Upper lobe of right lung (tissue), 1 donor: ENCODE results near the gene KDM1A. TPM values are rescaled to one million over a fixed set of nuclear protein-coding genes. Genes with fewer than 3 reads are reported as not detected.

Source experiments
- ATAC-seq: fragments of 200-7000 bp; cut with Tn5 transposase; one replicate; pipeline ENCODE4 v1.9.1; 2020; ENCODE audit warnings: mild to moderate bottlenecking, moderate library complexity
- DNase-seq: peaks from one replicate; pipeline ENCODE4 v3.0.0-alpha.2; 2020
- H3K27ac ChIP-seq: fragments of 200-600 bp; one replicate; pipeline ENCODE4 v1.8.0; 2022
- H3K27me3 ChIP-seq: fragments of 200-600 bp; one replicate; pipeline ENCODE4 v1.8.0; 2022; ENCODE audit warnings: mild to moderate bottlenecking
- H3K36me3 ChIP-seq: fragments of 200-600 bp; one replicate; pipeline ENCODE4 v1.8.0; 2022
- H3K4me1 ChIP-seq: fragments of 200-600 bp; one replicate; pipeline ENCODE4 v1.8.0; 2022
- H3K4me3 ChIP-seq: fragments of 200-600 bp; one replicate; pipeline ENCODE4 v1.8.0; 2022; ENCODE audit warnings: mild to moderate bottlenecking
- H3K9me3 ChIP-seq: fragments of 200-600 bp; one replicate; pipeline ENCODE4 v1.8.0; 2022
- intact Hi-C: fragments of 100-400 bp; cut with DNase I; formaldehyde crosslinking; loops from one replicate; pipeline ENCODE4 v1.11.0; 2022
- total RNA-seq: library from RNA; stranded (reverse); fragmentation: NEBNext Ultra II Directional; extraction: Animal tissue kit (Norgen Biotek cat#: 25700); gene quantifications from one replicate; pipeline ENCODE4 v1.2.1, GENCODE V29; 2021
- TF ChIP-seq, protein P1 (sequence below): fragments of 200-600 bp; IDR thresholded peaks from one replicate; pipeline ENCODE4 v1.8.0; 2022; ENCODE audit warnings: antibody characterized with exemption
- donor health status: DM: no; HTN: yes; CAD: no; lungs with severe emphysema.

KDM1A gene
- total RNA-seq, 1 donor from 2014 or later, result 35.8 TPM

GRCh38 chr1:23084880-23085279 is 65.6 kb downstream of the KDM1A start:
- DNase-seq (no peak), ATAC-seq (no peak)
- Histone ChIP-seq H3K4me3 (no peak overlapping the region), H3K36me3 (peaks cover 74% of the 10 kb centered on the region), H3K4me1 (peaks cover 6% of the 10 kb centered on the region), H3K27ac (no peak overlapping the region), H3K9me3 (no peaks in the 10 kb centered on the region), H3K27me3 (no peaks in the 10 kb centered on the region)
- TF ChIP-seq, protein P1, sequence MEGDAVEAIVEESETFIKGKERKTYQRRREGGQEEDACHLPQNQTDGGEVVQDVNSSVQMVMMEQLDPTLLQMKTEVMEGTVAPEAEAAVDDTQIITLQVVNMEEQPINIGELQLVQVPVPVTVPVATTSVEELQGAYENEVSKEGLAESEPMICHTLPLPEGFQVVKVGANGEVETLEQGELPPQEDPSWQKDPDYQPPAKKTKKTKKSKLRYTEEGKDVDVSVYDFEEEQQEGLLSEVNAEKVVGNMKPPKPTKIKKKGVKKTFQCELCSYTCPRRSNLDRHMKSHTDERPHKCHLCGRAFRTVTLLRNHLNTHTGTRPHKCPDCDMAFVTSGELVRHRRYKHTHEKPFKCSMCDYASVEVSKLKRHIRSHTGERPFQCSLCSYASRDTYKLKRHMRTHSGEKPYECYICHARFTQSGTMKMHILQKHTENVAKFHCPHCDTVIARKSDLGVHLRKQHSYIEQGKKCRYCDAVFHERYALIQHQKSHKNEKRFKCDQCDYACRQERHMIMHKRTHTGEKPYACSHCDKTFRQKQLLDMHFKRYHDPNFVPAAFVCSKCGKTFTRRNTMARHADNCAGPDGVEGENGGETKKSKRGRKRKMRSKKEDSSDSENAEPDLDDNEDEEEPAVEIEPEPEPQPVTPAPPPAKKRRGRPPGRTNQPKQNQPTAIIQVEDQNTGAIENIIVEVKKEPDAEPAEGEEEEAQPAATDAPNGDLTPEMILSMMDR, result no peak
- intact Hi-C loops, result no loop called here

- Histone ChIP-seq H3K4me1 (peaks cover 6% of the 10 kb centered on the region), H3K36me3 (peaks cover 68% of the 10 kb centered on the region), H3K4me3 (no peak overlapping the region), H3K9me3 (no peaks in the 10 kb centered on the region), H3K27me3 (no peaks in the 10 kb centered on the region), H3K27ac (no peak overlapping the region)
- TF ChIP-seq, protein P1, result no peak
- intact Hi-C loops, result no loop called here
- ATAC-seq (no peak), DNase-seq (no peak)
Measured at GRCh38 chr1:23085696-23086095, 66.4 kb downstream of the KDM1A start.

GRCh38 chr1:23088027-23088426 is 68.8 kb downstream of the KDM1A start:
- intact Hi-C loops, result no loop called here
- Histone ChIP-seq H3K4me1 (peaks cover 6% of the 10 kb centered on the region), H3K4me3 (no peak overlapping the region), H3K27ac (no peak overlapping the region), H3K9me3 (no peaks in the 10 kb centered on the region), H3K36me3 (peaks cover 68% of the 10 kb centered on the region), H3K27me3 (no peaks in the 10 kb centered on the region)
- DNase-seq, result no peak
- TF ChIP-seq, protein P1, result no peak
- no peak for ATAC-seq

- Histone ChIP-seq H3K36me3 (peaks cover 61% of the 10 kb centered on the region), H3K9me3 (no peaks in the 10 kb centered on the region), H3K4me3 (no peak overlapping the region), H3K27ac (no peak overlapping the region), H3K4me1 (no peaks in the 10 kb centered on the region), H3K27me3 (no peaks in the 10 kb centered on the region)
- no peak for ATAC-seq
- intact Hi-C loops, result no loop called here
- TF ChIP-seq, protein P1, result no peak
- no peak for DNase-seq
Measured at GRCh38 chr1:23090056-23090455, 70.8 kb downstream of the KDM1A start.

- Histone ChIP-seq H3K9me3 (no peaks in the 10 kb centered on the region), H3K4me1 (no peaks in the 10 kb centered on the region), H3K27me3 (no peaks in the 10 kb centered on the region), H3K27ac (no peak overlapping the region), H3K36me3 (peaks cover 57% of the 10 kb centered on the region), H3K4me3 (no peak overlapping the region)
- DNase-seq (no peak), ATAC-seq (no peak)
- TF ChIP-seq, protein P1, result no peak
- intact Hi-C loops, result no loop called here
Measured at GRCh38 chr1:23091545-23091944, 72.3 kb downstream of the KDM1A start.

GRCh38 chr1:23092447-23092846 is 73.2 kb downstream of the KDM1A start:
- Histone ChIP-seq H3K36me3 (peaks cover 48% of the 10 kb centered on the region), H3K27ac (no peak overlapping the region), H3K4me1 (no peaks in the 10 kb centered on the region), H3K27me3 (no peaks in the 10 kb centered on the region), H3K9me3 (no peaks in the 10 kb centered on the region), H3K4me3 (no peak overlapping the region)
- DNase-seq (no peak), ATAC-seq (no peak)
- TF ChIP-seq, protein P1, result no peak
- intact Hi-C loops, result no loop called here
